T1000 (cell line): ENCODE results near the gene C11orf91.
"Not testable (repeated sequence)": the region's sequence is repeated elsewhere in the genome, so short reads cannot be mapped to it uniquely, and the experiment has no call there.

ENCODE experiments used
- DNase-seq: peaks from one replicate; lab custom pipeline; 2025; ENCODE audit warnings: mixed read lengths; lab: John Stamatoyannopoulos, UW

C11orf91 gene

GRCh38 chr11:33700502-33701271 lies at the start of gene C11orf91:
Gene C11orf91 (minus strand): TSS chr11:33700826. CDS start chr11:33700740, 86 bp downstream.
- DNase-seq = peak; percentile 96

- no peak for DNase-seq
These were observed 47.4 kb upstream of the C11orf91 start for GRCh38 chr11:33747979-33748378.

- DNase-seq = no peak
These were observed 42.7 kb upstream of the C11orf91 start for GRCh38 chr11:33743291-33743690.

- DNase-seq = no peak
These were observed 41.7 kb upstream of the C11orf91 start for GRCh38 chr11:33742249-33742851.

- DNase-seq = no peak
These were observed 41.2 kb upstream of the C11orf91 start for GRCh38 chr11:33741806-33742205.

- DNase-seq = no peak
These were observed 36.8 kb upstream of the C11orf91 start for GRCh38 chr11:33737362-33737821.

- peak; percentile 78 for DNase-seq
These were observed 35.7 kb upstream of the C11orf91 start, which contains the start of gene CD59 for GRCh38 chr11:33736148-33736812. Gene CD59 (minus strand): TSS chr11:33736423. CDS start chr11:33722445, 13,978 bp downstream.

GRCh38 chr11:33735271-33736147 lies 34.9 kb upstream of the C11orf91 start:
- DNase-seq = no peak

GRCh38 chr11:33734441-33735270 lies 34.0 kb upstream of the C11orf91 start:
- no peak for DNase-seq

GRCh38 chr11:33733980-33734379 lies 33.4 kb upstream of the C11orf91 start:
- DNase-seq = no peak

- DNase-seq = no peak
These were observed 31.3 kb upstream of the C11orf91 start for GRCh38 chr11:33731723-33732531.

- no peak for DNase-seq
These were observed 30.1 kb upstream of the C11orf91 start for GRCh38 chr11:33730716-33731115.

GRCh38 chr11:33729072-33729664 lies 28.5 kb upstream of the C11orf91 start:
- not testable (repeated sequence) for DNase-seq

- DNase-seq = not testable (repeated sequence)
These were observed 26.9 kb upstream of the C11orf91 start for GRCh38 chr11:33727539-33727938.

- DNase-seq = no peak
These were observed 24.9 kb upstream of the C11orf91 start for GRCh38 chr11:33725496-33725895.

GRCh38 chr11:33724644-33725035 lies 24.0 kb upstream of the C11orf91 start:
- no peak for DNase-seq

- no peak for DNase-seq
These were observed 22.7 kb upstream of the C11orf91 start for GRCh38 chr11:33723238-33723881.

- DNase-seq = no peak
These were observed 22.1 kb upstream of the C11orf91 start for GRCh38 chr11:33722590-33723234.

GRCh38 chr11:33721984-33722383 lies 21.4 kb upstream of the C11orf91 start:
- no peak for DNase-seq
